ENCODE measurements around the gene ARID1B. TPM values are rescaled to one million over a fixed set of nuclear protein-coding genes. Genes with fewer than 3 reads are reported as not detected.
"Not testable (repeated sequence)": the region's sequence is repeated elsewhere in the genome, so short reads cannot be mapped to it uniquely, and the experiment has no call there.

The ARID1B gene
- total RNA-seq, 1 donor from 2014 or later = 66.3 TPM

- Mint-ChIP-seq H3K9me3 (peaks cover 9% of the 10 kb centered on the region), H3K4me1 (ENCODE audit: low read depth) (peaks cover 22% of the 10 kb centered on the region), H3K36me3 (ENCODE audit: low read depth) (peaks cover 23% of the 10 kb centered on the region), H3K27me3 (ENCODE audit: low read depth) (no peaks in the 10 kb centered on the region), H3K4me3 (ENCODE audit: low read depth) (no peak overlapping the region), H3K27ac (no peak overlapping the region)
- intact Hi-C loops (cut with micrococcal nuclease) = loop anchor here (5.0 to 10.0 kb wide), 3 partner anchors 167 to 1710 kb away; partner anchors contain the start of gene TFB1M
- DNase-seq (ENCODE audit: low spot score) = no peak
Observed at GRCh38 chr6:157024745-157025144, 247.6 kb downstream of the ARID1B start.

DNA sequence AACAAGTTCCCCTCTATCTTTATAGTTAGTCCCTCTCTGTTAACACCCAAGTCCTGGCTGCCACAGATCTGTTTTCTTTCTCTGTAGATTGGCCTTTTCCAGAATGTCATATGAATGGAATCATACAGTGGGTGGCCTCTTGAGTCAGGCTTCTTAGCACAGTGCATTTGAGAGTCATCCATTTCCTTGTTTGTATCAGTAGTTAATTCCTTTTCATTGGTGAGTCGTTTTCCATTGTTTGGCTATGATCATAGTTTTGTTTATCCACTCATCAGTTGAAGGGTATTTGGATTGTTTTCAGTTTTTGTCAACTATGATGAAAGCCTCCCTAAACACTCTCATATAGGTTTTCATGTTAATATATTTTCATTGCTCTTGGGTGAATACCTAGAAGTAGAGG is 248.3 kb downstream of the ARID1B start:
- Mint-ChIP-seq H3K4me3 (ENCODE audit: low read depth) (no peak overlapping the region), H3K36me3 (ENCODE audit: low read depth) (peaks cover 23% of the 10 kb centered on the region), H3K27me3 (ENCODE audit: low read depth) (no peaks in the 10 kb centered on the region), H3K27ac (no peak overlapping the region), H3K4me1 (ENCODE audit: low read depth) (peaks cover 22% of the 10 kb centered on the region), H3K9me3 (peaks cover 9% of the 10 kb centered on the region)
- intact Hi-C loops (cut with micrococcal nuclease) = loop anchor here (10.0 kb wide), 1 partner anchor 1711 kb away; the partner anchor contains the start of gene TFB1M
- no peak for DNase-seq (ENCODE audit: low spot score)

DNA sequence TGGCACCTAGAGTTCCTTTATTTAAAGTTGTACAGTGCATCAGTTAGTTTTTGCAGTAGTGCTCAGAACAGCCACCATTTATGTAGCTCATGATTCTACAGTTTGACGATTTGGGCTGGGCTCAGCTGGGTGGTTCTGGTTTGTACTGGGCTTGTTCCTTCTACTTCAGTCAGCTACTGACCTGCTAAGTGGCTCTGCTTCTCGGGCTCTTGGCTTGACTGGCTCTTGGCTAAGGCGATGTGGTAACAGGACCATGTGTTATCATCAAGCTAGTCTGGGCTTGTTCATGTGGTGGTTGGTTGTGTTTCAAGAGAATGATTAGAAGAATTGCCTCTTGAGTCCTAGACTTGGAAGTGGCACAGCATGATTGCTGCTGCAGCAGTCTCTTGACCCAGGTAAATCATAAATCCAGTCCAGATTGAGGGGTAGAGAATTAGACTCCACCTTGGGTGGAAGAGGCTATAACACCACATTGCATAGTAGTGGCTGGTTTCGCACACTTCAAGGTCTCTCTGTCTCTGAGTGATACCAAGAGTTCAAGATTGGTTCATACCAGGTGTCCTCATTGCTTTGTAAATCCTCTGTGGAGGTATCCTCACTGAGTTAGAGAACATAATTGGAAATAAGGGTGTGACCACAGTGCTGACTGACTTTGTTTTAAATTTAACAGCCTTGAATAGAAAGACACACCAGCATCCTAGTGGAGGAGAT is 253.0 kb downstream of the ARID1B start:
- Mint-ChIP-seq H3K9me3 (peaks cover 6% of the 10 kb centered on the region), H3K36me3 (ENCODE audit: low read depth) (peaks cover 14% of the 10 kb centered on the region), H3K4me1 (ENCODE audit: low read depth) (peaks cover 29% of the 10 kb centered on the region), H3K27me3 (ENCODE audit: low read depth) (no peaks in the 10 kb centered on the region), H3K27ac (no peak overlapping the region), H3K4me3 (ENCODE audit: low read depth) (no peak overlapping the region)
- intact Hi-C loops (cut with micrococcal nuclease) = loop anchor here (10.0 kb wide), 1 partner anchor 1715 kb away; the partner anchor contains the start of gene TFB1M
- DNase-seq (ENCODE audit: low spot score) = no peak

DNA sequence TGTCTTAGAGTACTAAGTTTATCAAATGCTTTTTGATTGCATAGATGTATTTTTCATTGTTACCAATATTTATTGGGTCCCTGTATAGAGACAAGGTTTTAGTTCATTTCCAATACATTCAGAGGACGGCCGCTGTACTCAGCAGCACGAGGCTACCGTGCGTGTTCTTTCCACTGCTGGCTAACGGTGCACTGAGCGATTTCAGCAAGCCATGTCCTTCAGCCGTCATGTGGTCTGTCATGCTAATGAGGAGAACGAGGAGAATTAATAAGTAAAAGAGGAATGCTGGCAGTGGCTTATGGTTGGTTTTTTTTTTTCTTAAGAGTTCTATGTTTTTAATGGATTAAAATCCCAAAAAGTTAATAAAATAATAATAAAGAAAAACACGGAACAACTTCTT is 253.6 kb downstream of the ARID1B start:
- intact Hi-C loops (cut with micrococcal nuclease) = no loop called here
- peaks cover 23% of the 10 kb centered on the region for H3K4me1 Mint-ChIP-seq (ENCODE audit: low read depth)
- no peaks in the 10 kb centered on the region for H3K27me3 Mint-ChIP-seq (ENCODE audit: low read depth)
- H3K4me3 Mint-ChIP-seq (ENCODE audit: low read depth) = no peak overlapping the region
- no peaks in the 10 kb centered on the region for H3K9me3 Mint-ChIP-seq
- H3K27ac Mint-ChIP-seq = no peak overlapping the region
- DNase-seq (ENCODE audit: low spot score) = no peak
- peaks cover 8% of the 10 kb centered on the region for H3K36me3 Mint-ChIP-seq (ENCODE audit: low read depth)

DNA sequence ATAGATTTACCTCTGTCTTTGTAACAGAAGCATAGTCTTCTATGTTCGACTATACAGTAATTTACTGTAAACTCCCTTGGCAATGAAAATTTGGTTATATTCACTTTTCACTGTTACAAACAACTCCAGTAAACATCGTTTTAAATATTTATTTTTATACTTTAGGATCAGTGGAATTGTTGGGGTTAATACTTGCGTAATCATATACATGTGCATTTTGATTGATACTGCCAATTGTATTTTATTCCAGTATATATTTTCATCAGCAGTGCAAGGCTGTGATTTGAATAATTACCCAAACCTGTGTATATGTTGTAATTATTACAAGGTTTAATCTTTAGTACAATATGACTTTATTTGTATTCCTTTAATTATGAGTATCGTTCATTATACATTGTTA is 255.7 kb downstream of the ARID1B start:
- Mint-ChIP-seq H3K36me3 (ENCODE audit: low read depth) (no peaks in the 10 kb centered on the region), H3K27me3 (ENCODE audit: low read depth) (no peaks in the 10 kb centered on the region), H3K9me3 (no peaks in the 10 kb centered on the region), H3K4me3 (ENCODE audit: low read depth) (peak overlapping the region; percentile 89), H3K4me1 (ENCODE audit: low read depth) (peaks cover 21% of the 10 kb centered on the region), H3K27ac (no peak overlapping the region)
- DNase-seq (ENCODE audit: low spot score) = no peak
- intact Hi-C loops (cut with micrococcal nuclease) = no loop called here

DNA sequence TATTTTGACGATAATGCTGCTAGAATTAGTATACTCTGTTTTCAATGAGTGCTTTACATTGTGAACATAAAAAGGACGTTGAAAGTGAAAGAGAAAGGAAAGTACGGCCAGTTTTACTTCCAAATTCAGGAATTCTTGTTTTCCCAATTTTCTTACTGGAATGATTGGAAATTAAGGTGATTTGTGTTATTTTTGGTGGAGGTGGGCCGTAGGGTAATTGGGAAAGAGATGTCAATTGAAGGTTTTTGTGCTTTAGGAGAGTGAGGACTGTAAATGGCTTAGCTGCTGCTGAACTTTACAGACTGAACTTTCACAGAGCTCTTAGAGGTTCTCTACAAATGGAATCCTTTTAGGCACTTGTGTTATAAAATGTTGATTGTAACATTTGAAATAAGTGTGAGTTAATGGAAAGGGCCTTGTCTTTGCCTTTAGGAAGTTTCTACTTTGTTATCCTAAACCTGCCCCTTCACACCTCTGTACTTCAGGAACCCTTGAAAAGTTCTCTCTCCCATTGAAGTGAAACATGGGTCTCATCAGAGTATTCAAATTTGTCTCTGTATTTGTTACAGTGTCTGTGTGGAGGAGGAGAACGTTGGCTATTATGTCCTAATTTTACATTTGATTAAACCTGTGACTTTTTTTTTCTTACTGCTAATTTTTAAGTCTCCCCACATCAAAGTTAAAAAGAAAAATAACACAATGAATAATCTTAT is 256.4 kb downstream of the ARID1B start:
- no peaks in the 10 kb centered on the region for H3K9me3 Mint-ChIP-seq
- peaks cover 21% of the 10 kb centered on the region for H3K4me1 Mint-ChIP-seq (ENCODE audit: low read depth)
- DNase-seq (ENCODE audit: low spot score) = no peak
- intact Hi-C loops (cut with micrococcal nuclease) = loop anchor here (1.0 to 2.0 kb wide), 3 partner anchors 35 to 241 kb away; no protein-coding TSS in a partner anchor
- no peaks in the 10 kb centered on the region for H3K36me3 Mint-ChIP-seq (ENCODE audit: low read depth)
- H3K27ac Mint-ChIP-seq = peak overlapping the region; percentile 85
- no peaks in the 10 kb centered on the region for H3K27me3 Mint-ChIP-seq (ENCODE audit: low read depth)
- H3K4me3 Mint-ChIP-seq (ENCODE audit: low read depth) = peak overlapping the region; percentile 89

GRCh38 chr6:157034436-157035230 is 257.5 kb downstream of the ARID1B start:
- Mint-ChIP-seq H3K4me1 (ENCODE audit: low read depth) (peaks cover 21% of the 10 kb centered on the region), H3K4me3 (ENCODE audit: low read depth) (peak overlapping the region; percentile 49), H3K27me3 (ENCODE audit: low read depth) (no peaks in the 10 kb centered on the region), H3K9me3 (no peaks in the 10 kb centered on the region), H3K36me3 (ENCODE audit: low read depth) (no peaks in the 10 kb centered on the region), H3K27ac (no peak overlapping the region)
- DNase-seq (ENCODE audit: low spot score) = no peak
- intact Hi-C loops (cut with micrococcal nuclease) = loop anchor here (1.0 to 2.0 kb wide), 3 partner anchors 34 to 240 kb away; no protein-coding TSS in a partner anchor

DNA sequence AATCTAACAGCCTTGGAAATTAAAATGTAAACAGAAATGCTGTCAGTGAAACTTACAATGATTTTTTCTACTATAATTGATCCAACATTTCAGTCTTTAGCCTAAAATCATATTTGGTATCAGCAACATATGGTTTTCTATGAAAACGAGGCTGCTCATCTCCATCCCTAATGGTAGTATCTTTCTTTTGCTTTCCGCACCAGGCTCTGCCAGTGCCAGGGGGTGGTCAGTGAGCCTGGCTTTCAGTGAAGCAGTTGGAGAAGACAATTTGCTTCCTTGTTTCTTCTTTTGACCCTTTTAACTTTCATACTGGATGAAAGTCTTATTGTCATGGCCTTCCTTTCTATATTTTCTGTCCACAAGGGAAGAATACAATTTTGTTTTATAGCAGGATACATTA is 258.4 kb downstream of the ARID1B start:
- intact Hi-C loops (cut with micrococcal nuclease) = loop anchor here (2.0 kb wide), 1 partner anchor 33 kb away; no protein-coding TSS in a partner anchor
- Mint-ChIP-seq H3K27me3 (ENCODE audit: low read depth) (no peaks in the 10 kb centered on the region), H3K9me3 (no peaks in the 10 kb centered on the region), H3K4me3 (ENCODE audit: low read depth) (no peak overlapping the region), H3K4me1 (ENCODE audit: low read depth) (peaks cover 16% of the 10 kb centered on the region), H3K36me3 (ENCODE audit: low read depth) (no peaks in the 10 kb centered on the region), H3K27ac (no peak overlapping the region)
- DNase-seq (ENCODE audit: low spot score) = no peak

DNA sequence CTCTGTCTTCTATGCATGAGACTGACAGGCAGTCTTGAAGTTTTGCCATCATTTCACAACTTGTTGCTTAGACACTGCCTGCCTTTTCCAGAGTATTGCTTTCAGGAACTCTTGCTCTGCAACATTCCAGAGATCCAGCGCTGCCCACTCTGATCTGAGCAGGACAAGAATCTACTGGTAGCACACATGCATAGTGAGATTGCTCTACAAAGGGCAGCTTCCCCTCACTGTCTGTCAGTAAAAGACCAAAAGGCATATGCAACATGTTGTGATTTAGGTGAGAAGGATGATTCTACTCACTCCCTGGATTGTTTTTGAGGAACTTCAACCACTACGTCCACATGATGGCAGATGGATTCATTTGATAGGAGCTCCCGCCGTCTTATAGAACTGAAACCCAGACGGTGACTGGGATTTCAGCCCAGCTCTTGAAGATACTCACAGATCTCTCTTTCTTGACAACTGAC is 259.1 kb downstream of the ARID1B start:
- no peaks in the 10 kb centered on the region for H3K9me3 Mint-ChIP-seq
- no peak overlapping the region for H3K4me3 Mint-ChIP-seq (ENCODE audit: low read depth)
- H3K27ac Mint-ChIP-seq = no peak overlapping the region
- no peak for DNase-seq (ENCODE audit: low spot score)
- H3K4me1 Mint-ChIP-seq (ENCODE audit: low read depth) = peaks cover 13% of the 10 kb centered on the region
- intact Hi-C loops (cut with micrococcal nuclease) = no loop called here
- H3K36me3 Mint-ChIP-seq (ENCODE audit: low read depth) = no peaks in the 10 kb centered on the region
- no peaks in the 10 kb centered on the region for H3K27me3 Mint-ChIP-seq (ENCODE audit: low read depth)

DNA sequence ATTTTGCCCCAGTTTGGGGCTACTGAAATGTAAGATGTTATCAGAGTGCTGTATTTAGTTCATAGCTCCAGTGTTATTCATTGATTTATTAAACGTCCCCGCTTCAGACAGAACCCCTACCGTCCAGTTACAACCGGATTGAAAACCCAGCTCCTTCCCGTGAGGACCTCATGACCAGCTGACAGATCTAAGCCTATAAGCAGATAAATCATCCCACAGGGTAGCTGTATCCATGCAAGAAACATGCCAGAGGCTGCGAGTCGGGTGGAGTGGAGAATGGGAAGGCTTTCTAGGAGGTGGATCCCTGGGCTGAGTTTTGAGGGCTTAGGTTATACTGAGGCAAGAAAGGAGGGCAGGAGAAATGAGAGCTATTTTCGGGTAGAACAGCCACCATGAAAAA is 260.0 kb downstream of the ARID1B start:
- Mint-ChIP-seq H3K4me3 (ENCODE audit: low read depth) (no peak overlapping the region), H3K4me1 (ENCODE audit: low read depth) (peaks cover 13% of the 10 kb centered on the region), H3K36me3 (ENCODE audit: low read depth) (peaks cover 6% of the 10 kb centered on the region), H3K27me3 (ENCODE audit: low read depth) (no peaks in the 10 kb centered on the region), H3K9me3 (no peaks in the 10 kb centered on the region), H3K27ac (no peak overlapping the region)
- intact Hi-C loops (cut with micrococcal nuclease) = no loop called here
- DNase-seq (ENCODE audit: low spot score) = no peak

- no peak overlapping the region for H3K4me3 Mint-ChIP-seq (ENCODE audit: low read depth)
- no peak for DNase-seq (ENCODE audit: low spot score)
- peaks cover 8% of the 10 kb centered on the region for H3K4me1 Mint-ChIP-seq (ENCODE audit: low read depth)
- no peaks in the 10 kb centered on the region for H3K9me3 Mint-ChIP-seq
- no peaks in the 10 kb centered on the region for H3K27me3 Mint-ChIP-seq (ENCODE audit: low read depth)
- H3K27ac Mint-ChIP-seq = no peak overlapping the region
- peaks cover 6% of the 10 kb centered on the region for H3K36me3 Mint-ChIP-seq (ENCODE audit: low read depth)
- intact Hi-C loops (cut with micrococcal nuclease) = no loop called here
Observed at GRCh38 chr6:157038610-157039009, 261.4 kb downstream of the ARID1B start.

DNA sequence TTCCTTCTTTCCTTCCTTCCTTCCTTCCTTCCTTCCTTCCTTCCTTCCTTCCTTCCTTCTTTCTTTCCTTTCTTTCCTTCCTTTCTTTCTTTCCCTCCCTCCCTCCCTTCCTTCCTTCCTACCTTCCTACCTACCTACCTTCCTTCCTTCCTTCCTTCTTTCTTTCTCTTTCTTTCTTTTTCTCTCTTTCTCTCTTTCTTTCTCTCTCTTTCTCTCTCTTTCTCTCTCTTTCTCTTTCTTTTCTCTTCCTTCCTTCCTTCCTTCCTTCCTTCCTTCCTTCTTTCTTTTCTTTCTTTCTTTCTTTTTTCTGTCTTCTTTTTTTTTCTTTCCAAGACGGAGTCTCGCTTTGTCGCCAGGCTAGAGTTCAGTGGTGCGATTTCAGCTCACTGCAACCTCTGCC is 262.5 kb downstream of the ARID1B start:
- H3K27ac Mint-ChIP-seq; H3K36me3 Mint-ChIP-seq (ENCODE audit: low read depth); H3K4me1 Mint-ChIP-seq (ENCODE audit: low read depth); H3K4me3 Mint-ChIP-seq (ENCODE audit: low read depth); intact Hi-C loops (cut with micrococcal nuclease); H3K9me3 Mint-ChIP-seq; DNase-seq (ENCODE audit: low spot score); H3K27me3 Mint-ChIP-seq (ENCODE audit: low read depth): not testable (repeated sequence)

Measured in activated T-helper 2 cell treated with anti-CD3 and anti-CD28 coated beads, Interferon-gamma antibody, Interleukin-2, Interleukin-4, amounts not matched to agents 10 μg/mL and 5 μg/mL and 100 μg/mL, durations not matched to agents 14 hours and 24 hours and 36 hours (primary cell).